Mammary epithelial cell (primary cell): ENCODE measurements around the gene CD48.

Experiments used
- EZH2 ChIP-seq: IDR thresholded peaks from 2 replicates; pipeline ENCODE4 v1.6.1; 2012; ENCODE audit warnings: low read length, inconsistent platforms, borderline replicate concordance
- TF ChIP-seq, protein P1 (sequence below), 2 donors: IDR thresholded peaks in 1 of 2; conservative IDR thresholded peaks in 1 of 2; 2 replicates each; pipeline ENCODE4 v1.5.1; 2011 to 2012; ENCODE audit warnings: inconsistent platforms in 2 of 2, low read length in 2 of 2, mild to moderate bottlenecking in 2 of 2, control low read depth in 1 of 2, low read depth in 1 of 2; ENCODE audit not compliant: insufficient read depth in 1 of 2; ENCODE audit errors: extremely low read depth in 1 of 2

DNA sequence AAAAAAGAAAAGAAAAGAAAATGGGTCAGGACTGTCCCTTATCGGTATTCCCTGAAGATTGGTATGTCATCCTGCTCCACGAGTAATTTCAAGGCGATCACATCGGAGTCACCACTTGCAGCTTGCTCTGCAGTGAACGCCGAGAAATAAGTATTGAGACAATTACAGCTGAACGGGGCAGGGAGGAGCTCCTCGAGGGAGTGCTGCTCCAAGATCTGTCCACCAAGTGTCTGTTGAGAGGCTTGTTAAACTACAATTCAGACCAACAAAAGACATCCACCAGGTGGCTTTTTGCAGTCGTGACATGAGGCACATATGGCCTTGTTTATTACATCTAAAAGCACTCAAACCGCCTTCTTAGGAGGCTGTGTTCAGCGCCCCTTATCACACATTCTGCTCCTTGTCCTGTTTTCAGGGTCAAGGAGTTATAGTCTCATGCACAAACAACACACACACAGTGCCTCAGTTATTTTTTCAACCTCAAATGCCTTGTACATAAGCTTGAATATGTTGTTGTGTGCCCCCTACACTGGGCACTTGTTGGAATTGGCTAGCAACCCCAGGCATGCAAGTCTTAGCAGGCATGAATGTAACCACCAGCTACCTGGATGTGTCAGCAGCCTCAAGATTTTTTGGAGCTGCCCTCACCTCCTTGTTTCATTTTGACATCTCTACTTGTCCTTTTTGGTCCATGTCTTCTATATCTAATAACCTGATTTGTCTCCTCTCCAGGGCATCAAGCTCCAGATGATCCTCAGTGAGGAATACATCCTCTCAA, 13.0 kb upstream of the CD48 start:
- TF ChIP-seq, protein P1, sequence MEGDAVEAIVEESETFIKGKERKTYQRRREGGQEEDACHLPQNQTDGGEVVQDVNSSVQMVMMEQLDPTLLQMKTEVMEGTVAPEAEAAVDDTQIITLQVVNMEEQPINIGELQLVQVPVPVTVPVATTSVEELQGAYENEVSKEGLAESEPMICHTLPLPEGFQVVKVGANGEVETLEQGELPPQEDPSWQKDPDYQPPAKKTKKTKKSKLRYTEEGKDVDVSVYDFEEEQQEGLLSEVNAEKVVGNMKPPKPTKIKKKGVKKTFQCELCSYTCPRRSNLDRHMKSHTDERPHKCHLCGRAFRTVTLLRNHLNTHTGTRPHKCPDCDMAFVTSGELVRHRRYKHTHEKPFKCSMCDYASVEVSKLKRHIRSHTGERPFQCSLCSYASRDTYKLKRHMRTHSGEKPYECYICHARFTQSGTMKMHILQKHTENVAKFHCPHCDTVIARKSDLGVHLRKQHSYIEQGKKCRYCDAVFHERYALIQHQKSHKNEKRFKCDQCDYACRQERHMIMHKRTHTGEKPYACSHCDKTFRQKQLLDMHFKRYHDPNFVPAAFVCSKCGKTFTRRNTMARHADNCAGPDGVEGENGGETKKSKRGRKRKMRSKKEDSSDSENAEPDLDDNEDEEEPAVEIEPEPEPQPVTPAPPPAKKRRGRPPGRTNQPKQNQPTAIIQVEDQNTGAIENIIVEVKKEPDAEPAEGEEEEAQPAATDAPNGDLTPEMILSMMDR (conservative IDR thresholded peaks at IDR 0.05 in 1 of 2, IDR thresholded peaks at IDR 0.05 in 1 of 2; ENCODE audit: extremely low read depth in 1 of 2, insufficient read depth in 1 of 2, low read depth in 1 of 2, low read length in 2 of 2), result no peak
- TF ChIP-seq EZH2, result no peak
